Sigmoid colon (tissue), 7 donors: ENCODE measurements around the gene CPA5. TPM values are rescaled to one million over a fixed set of nuclear protein-coding genes. Genes with fewer than 3 reads are reported as not detected.

ENCODE experiments used
- DNase-seq: peaks from one replicate; pipeline ENCODE4 v3.0.0-alpha.2; 2019
- H3K27ac ChIP-seq, 4 donors: fragments of 200-600 bp; sonication (generic); one replicate each; pipeline ENCODE4 v1.5.1; 2016 to 2019; ENCODE audit warnings: mild to moderate bottlenecking in 1 of 4
- H3K27me3 ChIP-seq, 3 donors: fragments of 200-600 bp; sonication (generic); one replicate each; pipeline ENCODE4 v1.5.1; 2019; ENCODE audit warnings: mild to moderate bottlenecking in 1 of 3
- H3K36me3 ChIP-seq, 4 donors: fragments of 200-600 bp; sonication (generic); one replicate each; pipeline ENCODE4 v1.5.1; 2016 to 2019
- H3K4me1 ChIP-seq, 4 donors: fragments of 200-600 bp; sonication (generic); one replicate each; pipeline ENCODE4 v1.5.1; 2017 to 2019
- H3K4me3 ChIP-seq, 4 donors: fragments of 200-600 bp; sonication (generic); one replicate each; pipeline ENCODE4 v1.5.1; 2017 to 2019; ENCODE audit warnings: mild to moderate bottlenecking in 2 of 4, moderate library complexity in 1 of 4
- H3K9me3 ChIP-seq, 4 donors: fragments of 200-600 bp in 3 of 4; sonication (generic) in 3 of 4; one replicate each; pipeline versions ENCODE4 v1.5.1 to v1.6.1; 2013 to 2019
- EP300 ChIP-seq, 4 donors: sonication (generic); formaldehyde crosslinking; IDR thresholded peaks; one replicate each; pipeline ENCODE4 v1.6.1; 2017; ENCODE audit warnings: antibody characterized with exemption in 4 of 4
- POLR2A ChIP-seq, 2 donors: fragments of 450-650 bp; IDR thresholded peaks; one replicate each; pipeline ENCODE4 v1.6.1; 2016; ENCODE audit warnings: antibody characterized with exemption in 2 of 2, mild to moderate bottlenecking in 2 of 2, moderate library complexity in 2 of 2
- POLR2AphosphoS5 ChIP-seq, 4 donors: sonication (generic); formaldehyde crosslinking; IDR thresholded peaks; one replicate each; pipeline ENCODE4 v1.6.1; 2017; ENCODE audit warnings: antibody characterized with exemption in 4 of 4
- WGBS, 2 donors: extraction: QIAGEN DNeasy Blood & Tissue Kit; methylation state at CpG; one replicate each; pipeline ENCODE4 v1.1.7; 2013; 5-methylcytosine and 5-hydroxymethylcytosine counted together
- intact Hi-C: fragments of 100-400 bp; cut with DNase I; formaldehyde crosslinking; loops from one replicate; pipeline ENCODE4 v1.15.1; 2023
- polyA plus RNA-seq, 3 donors: library from polyadenylated mRNA; stranded (reverse); fragments of 200-250 nt; gene quantifications; one replicate each; pipeline ENCODE4 v1.2.3, GENCODE V29; 2013
- total RNA-seq, 4 donors: library from RNA; depleted of rRNA; stranded (reverse); fragments of >200 nt; gene quantifications; one replicate each; pipeline ENCODE4 v1.1.0, GENCODE V29; 2016
- TF ChIP-seq, protein P1 (sequence below), 4 experiments: fragments of 450-650 bp in 3 of 4; fragments of 200-600 bp in 1 of 4; IDR thresholded peaks; one replicate each; pipeline ENCODE4 v1.5.1; 2016 to 2019; ENCODE audit warnings: antibody characterized with exemption in 4 of 4, mild to moderate bottlenecking in 3 of 4, moderate library complexity in 2 of 4
- donor health status: healthy with polysubstance abuse.
- donor health status: Bipolar disorder and iron deficiency.
- donor health status: healthy.

CPA5 gene
- total and polyA plus RNA-seq, 7 donors, result 1.1 TPM; not detected in 6

DNA sequence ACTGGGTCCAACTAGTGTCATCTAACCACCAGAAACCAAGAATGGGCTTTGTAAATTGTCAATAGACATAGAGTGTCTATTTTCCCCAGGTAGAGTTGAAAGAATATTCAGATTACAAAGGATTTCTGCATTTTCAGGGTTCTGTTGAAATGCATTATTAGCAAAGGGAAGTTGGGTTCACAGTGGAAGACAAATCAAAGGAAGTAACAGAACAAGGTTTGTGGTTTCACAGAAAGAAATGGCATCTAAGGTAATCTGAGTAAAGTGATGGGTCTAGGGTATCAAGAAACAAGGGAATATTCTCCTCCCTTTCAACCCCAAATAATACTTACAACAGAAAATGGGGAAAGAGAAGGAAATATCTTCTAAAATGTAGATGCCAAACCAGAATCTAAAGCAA is 70.4 kb downstream of the CPA5 start:
- Histone ChIP-seq H3K9me3 (no peaks in the 10 kb centered on the region), H3K4me3 (no peak overlapping the region), H3K27ac (no peak overlapping the region), H3K27me3 (no peaks in the 10 kb centered on the region), H3K4me1 (peaks cover 0 to 13% (median 0%) of the 10 kb centered on the region in 4 donors), H3K36me3 (no peaks in the 10 kb centered on the region)
- TF ChIP-seq, protein P1, sequence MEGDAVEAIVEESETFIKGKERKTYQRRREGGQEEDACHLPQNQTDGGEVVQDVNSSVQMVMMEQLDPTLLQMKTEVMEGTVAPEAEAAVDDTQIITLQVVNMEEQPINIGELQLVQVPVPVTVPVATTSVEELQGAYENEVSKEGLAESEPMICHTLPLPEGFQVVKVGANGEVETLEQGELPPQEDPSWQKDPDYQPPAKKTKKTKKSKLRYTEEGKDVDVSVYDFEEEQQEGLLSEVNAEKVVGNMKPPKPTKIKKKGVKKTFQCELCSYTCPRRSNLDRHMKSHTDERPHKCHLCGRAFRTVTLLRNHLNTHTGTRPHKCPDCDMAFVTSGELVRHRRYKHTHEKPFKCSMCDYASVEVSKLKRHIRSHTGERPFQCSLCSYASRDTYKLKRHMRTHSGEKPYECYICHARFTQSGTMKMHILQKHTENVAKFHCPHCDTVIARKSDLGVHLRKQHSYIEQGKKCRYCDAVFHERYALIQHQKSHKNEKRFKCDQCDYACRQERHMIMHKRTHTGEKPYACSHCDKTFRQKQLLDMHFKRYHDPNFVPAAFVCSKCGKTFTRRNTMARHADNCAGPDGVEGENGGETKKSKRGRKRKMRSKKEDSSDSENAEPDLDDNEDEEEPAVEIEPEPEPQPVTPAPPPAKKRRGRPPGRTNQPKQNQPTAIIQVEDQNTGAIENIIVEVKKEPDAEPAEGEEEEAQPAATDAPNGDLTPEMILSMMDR (IDR thresholded peaks at IDR 0.05), result no peak
- no peak for TF ChIP-seq EP300 (IDR thresholded peaks at IDR 0.05)
- TF ChIP-seq POLR2AphosphoS5 (IDR thresholded peaks at IDR 0.05), result no peak
- no peak for TF ChIP-seq POLR2A (IDR thresholded peaks at IDR 0.05)
- DNase-seq, result no peak
- intact Hi-C loops, result no loop called here

DNA sequence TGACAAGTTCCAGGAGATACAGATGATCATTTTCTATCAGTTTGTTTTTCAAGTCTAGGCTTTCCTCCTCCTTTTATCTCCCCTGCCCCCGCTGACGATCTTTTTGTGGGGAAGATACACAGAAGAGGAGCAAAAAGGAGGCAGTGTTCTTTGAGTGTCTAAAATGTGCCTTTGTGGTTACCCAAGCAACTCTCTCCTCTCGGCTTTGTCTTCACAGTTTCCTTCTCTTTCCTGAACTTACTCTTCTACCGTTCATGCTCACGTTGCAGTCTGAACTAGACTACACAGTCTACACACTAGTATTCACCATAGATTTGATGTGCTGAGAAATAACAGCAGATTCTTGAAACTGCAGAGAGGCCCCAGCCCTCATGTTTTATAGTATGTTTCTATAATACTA is 72.6 kb downstream of the CPA5 start:
- no peaks in the 10 kb centered on the region for H3K27me3 ChIP-seq
- WGBS, 2 donors, result 46 to 83% methylated on average over 5 of the region's 5 CpGs
- TF ChIP-seq, protein P1 (IDR thresholded peaks at IDR 0.05), result no peak
- no peak for TF ChIP-seq POLR2AphosphoS5 (IDR thresholded peaks at IDR 0.05)
- TF ChIP-seq EP300 (IDR thresholded peaks at IDR 0.05), result no peak
- no peak for TF ChIP-seq POLR2A (IDR thresholded peaks at IDR 0.05)
- H3K36me3 ChIP-seq, result no peaks in the 10 kb centered on the region
- intact Hi-C loops, result no loop called here
- H3K9me3 ChIP-seq, result no peaks in the 10 kb centered on the region
- peaks cover 0 to 29% (median 7%) of the 10 kb centered on the region in 4 donors for H3K4me1 ChIP-seq
- no peak overlapping the region for H3K4me3 ChIP-seq
- peak overlapping the region in 2 of 4 donors; percentile 15 to 26 for H3K27ac ChIP-seq
- DNase-seq, result no peak

DNA sequence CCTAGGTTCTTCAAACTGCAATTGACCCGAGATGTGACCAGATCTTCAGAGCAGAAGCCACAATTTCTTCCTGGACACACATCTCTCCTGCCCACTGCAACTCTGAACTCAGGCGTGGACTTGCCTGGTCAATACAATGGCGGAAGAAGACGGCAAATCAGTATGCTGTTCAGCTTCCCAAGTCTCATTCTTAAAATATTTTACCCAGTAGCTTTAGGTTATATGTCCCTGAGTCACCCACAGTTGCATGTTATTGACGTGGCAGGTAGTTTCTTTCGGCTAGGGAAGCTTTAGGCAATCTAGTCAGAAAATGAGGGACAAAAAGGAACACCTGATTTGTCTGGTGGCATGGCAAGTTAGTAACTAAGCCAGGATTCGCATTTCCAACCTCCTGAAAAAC is 73.7 kb downstream of the CPA5 start:
- no peak for TF ChIP-seq POLR2AphosphoS5 (IDR thresholded peaks at IDR 0.05)
- no peak for TF ChIP-seq EP300 (IDR thresholded peaks at IDR 0.05)
- TF ChIP-seq, protein P1 (IDR thresholded peaks at IDR 0.05), result no peak
- no peaks in the 10 kb centered on the region for H3K27me3 ChIP-seq
- H3K27ac ChIP-seq, result no peak overlapping the region
- intact Hi-C loops, result no loop called here
- DNase-seq, result no peak
- WGBS, 2 donors, result 97% methylated on average over 7 of the region's 7 CpGs
- no peak overlapping the region for H3K4me3 ChIP-seq
- H3K4me1 ChIP-seq, result peaks cover 0 to 32% (median 7%) of the 10 kb centered on the region in 4 donors
- no peaks in the 10 kb centered on the region for H3K9me3 ChIP-seq
- no peaks in the 10 kb centered on the region for H3K36me3 ChIP-seq

Other genes starting within 250 kb of the CPA5 start
- gene TMEM209, start 139.4 kb upstream of the CPA5 start, total RNA-seq, result 1 to 10 TPM; 6.5 to 9.6 (median 8.9) TPM
- gene TMEM209, start 139.4 kb upstream of the CPA5 start, polyA plus RNA-seq, result 1 to 10 TPM; 3.0 to 9.9 (median 3.7) TPM
- gene SSMEM1, start 137.0 kb upstream of the CPA5 start, total RNA-seq, result not detected
- not detected for gene SSMEM1, start 137.0 kb upstream of the CPA5 start, polyA plus RNA-seq
- gene CPA2, start 78.0 kb upstream of the CPA5 start, total RNA-seq, result not detected
- gene CPA2, start 78.0 kb upstream of the CPA5 start, polyA plus RNA-seq, result 1 to 10 TPM in 2 of 3 donors, under 1 TPM in 1; 0.92 to 3.0 (median 1.6) TPM
- not detected for gene CPA4, start 51.7 kb upstream of the CPA5 start, total RNA-seq
- under 1 TPM in 1 of 3 donors, not detected in 2; 0.06 TPM for gene CPA4, start 51.7 kb upstream of the CPA5 start, polyA plus RNA-seq
- gene CPA1, start 35.7 kb downstream of the CPA5 start, total RNA-seq, result 1 to 10 TPM in 1 of 4 donors, not detected in 3; 2.2 TPM
- gene CPA1, start 35.7 kb downstream of the CPA5 start, polyA plus RNA-seq, result 1 to 10 TPM in 2 of 3 donors, under 1 TPM in 1; 0.34 to 7.8 (median 1.2) TPM
- 10 to 100 TPM in 1 of 4 donors, 1 to 10 TPM in 3; 7.1 to 11.9 (median 7.5) TPM for gene CEP41, start 96.2 kb downstream of the CPA5 start, total RNA-seq
- gene CEP41, start 96.2 kb downstream of the CPA5 start, polyA plus RNA-seq, result 1 to 10 TPM; 1.2 to 7.7 (median 2.8) TPM
- gene MEST, start 147.3 kb downstream of the CPA5 start, total RNA-seq, result 10 to 100 TPM in 1 of 4 donors, 1 to 10 TPM in 3; 6.0 to 14.1 (median 7.8) TPM
- 10 to 100 TPM in 2 of 3 donors, 1 to 10 TPM in 1; 9.6 to 21.6 (median 10.2) TPM for gene MEST, start 147.3 kb downstream of the CPA5 start, polyA plus RNA-seq